Endothelial cell of umbilical vein (primary cell): ENCODE measurements around the gene MEGF11.

Experiments
- POLR2A ChIP-seq: IDR thresholded peaks from 2 replicates; pipeline ENCODE4 v1.6.1; 2012; ENCODE audit warnings: low read depth, mild to moderate bottlenecking, control low read depth, low read length
- POLR2AphosphoS5 ChIP-seq: IDR thresholded peaks from 2 replicates; pipeline ENCODE4 v1.6.1; 2012; ENCODE audit warnings: low read depth, mild to moderate bottlenecking, control low read depth, low read length, moderate library complexity; ENCODE audit not compliant: insufficient read depth
- TF ChIP-seq, protein P1 (sequence below), 2 donors: IDR thresholded peaks; 1 replicate in 1 of 2; 2 replicates in 1 of 2; pipeline ENCODE4 v1.5.1; 2011; ENCODE audit warnings: low read length in 2 of 2, mild to moderate bottlenecking in 2 of 2, moderate library complexity in 2 of 2, control low read depth in 1 of 2, inconsistent platforms in 1 of 2, low read depth in 1 of 2; ENCODE audit not compliant: insufficient read depth in 1 of 2; ENCODE audit errors: extremely low read depth in 1 of 2

- TF ChIP-seq, protein P1, sequence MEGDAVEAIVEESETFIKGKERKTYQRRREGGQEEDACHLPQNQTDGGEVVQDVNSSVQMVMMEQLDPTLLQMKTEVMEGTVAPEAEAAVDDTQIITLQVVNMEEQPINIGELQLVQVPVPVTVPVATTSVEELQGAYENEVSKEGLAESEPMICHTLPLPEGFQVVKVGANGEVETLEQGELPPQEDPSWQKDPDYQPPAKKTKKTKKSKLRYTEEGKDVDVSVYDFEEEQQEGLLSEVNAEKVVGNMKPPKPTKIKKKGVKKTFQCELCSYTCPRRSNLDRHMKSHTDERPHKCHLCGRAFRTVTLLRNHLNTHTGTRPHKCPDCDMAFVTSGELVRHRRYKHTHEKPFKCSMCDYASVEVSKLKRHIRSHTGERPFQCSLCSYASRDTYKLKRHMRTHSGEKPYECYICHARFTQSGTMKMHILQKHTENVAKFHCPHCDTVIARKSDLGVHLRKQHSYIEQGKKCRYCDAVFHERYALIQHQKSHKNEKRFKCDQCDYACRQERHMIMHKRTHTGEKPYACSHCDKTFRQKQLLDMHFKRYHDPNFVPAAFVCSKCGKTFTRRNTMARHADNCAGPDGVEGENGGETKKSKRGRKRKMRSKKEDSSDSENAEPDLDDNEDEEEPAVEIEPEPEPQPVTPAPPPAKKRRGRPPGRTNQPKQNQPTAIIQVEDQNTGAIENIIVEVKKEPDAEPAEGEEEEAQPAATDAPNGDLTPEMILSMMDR (IDR thresholded peaks at IDR 0.05; ENCODE audit: extremely low read depth in 1 of 2, insufficient read depth in 1 of 2, low read depth in 1 of 2, low read length in 2 of 2), result no peak
- TF ChIP-seq POLR2A (no peak), POLR2AphosphoS5 (no peak)
These were observed 127.1 kb downstream of the MEGF11 start for GRCh38 chr15:66126456-66126855.
